Islet precursor cell (in vitro differentiated cells): Measurements from ENCODE around the gene EPHB6.

Source experiments
- DNase-seq: peaks from one replicate; pipeline ENCODE4 v3.0.0-alpha.2; 2018

Gene EPHB6

DNA sequence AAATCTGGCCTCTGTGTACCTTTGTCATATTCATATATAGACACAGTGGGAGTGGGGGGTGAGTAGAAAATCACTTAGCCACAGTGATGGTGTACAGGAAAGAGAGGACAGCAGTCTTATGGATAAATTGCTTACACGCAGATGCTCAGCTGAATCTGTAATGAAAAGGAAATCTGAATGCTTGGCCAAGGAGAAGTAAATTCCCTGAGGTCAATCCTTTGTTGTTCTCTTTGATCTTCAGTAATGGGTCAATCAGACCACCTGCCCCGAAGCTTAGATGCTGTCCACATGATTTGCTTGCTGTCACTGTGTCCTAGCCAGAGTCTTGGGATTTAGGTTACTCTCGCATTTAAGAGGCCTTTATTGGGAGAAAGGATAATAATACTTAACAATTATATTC lies 18.4 kb upstream of the EPHB6 start:
- no peak for DNase-seq

DNA sequence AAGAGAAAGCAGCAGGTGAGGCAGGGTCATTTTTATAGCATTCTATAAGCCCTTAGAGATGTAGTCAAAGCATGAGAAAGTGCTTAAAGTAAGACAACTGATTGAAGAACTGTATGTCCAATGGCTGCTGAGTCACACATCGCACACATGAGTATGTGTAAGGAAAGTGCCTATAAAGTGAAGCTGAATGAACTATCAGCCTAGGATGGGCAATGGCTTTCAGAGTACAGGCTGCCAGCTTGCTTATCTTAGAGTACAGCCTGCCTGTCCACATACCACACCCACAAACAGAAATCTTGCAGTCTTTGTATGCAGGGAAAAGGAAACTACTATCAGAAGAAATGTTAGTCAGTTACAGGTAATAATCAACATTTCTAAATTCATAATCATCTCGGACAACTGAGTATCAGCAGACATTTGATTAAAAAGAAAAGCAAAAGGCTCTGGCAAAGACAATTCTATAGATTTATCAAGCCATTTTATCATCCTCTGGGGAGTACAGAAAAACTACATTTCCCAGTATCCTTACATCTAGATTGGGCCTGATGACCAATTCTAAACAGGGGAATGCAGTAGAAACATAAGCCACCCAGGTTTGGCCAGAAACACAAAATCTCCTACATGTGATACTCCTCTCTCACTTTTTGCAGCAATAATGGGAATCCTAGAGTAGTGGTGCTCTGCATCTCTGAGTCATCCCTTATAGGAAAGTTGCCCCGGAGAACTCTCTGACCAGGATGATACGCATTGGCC lies 16.2 kb upstream of the EPHB6 start:
- no peak for DNase-seq

DNA sequence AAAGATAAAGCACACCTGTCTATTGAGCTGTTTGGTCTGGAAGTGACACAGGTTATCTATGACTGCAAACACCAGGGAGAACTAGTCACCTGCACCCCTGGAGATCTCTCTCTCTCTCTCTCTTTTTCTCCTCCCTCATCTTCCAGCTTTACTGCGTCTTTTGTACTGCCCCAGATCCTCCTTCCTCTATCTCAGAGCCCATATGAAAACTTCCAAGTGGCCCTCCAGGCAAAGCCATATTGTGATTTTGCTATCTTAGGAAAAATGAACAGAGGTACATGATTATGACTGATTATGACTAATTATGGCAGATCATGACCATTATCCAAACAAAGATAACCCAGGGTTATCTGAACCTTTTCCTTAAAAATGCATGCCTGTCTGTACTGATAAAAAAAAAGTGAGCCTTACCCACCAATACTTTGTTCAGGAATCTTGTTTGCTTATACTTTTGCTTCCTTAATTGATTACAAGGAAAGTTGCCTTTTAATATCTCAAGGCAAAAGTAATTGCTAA lies 12.6 kb upstream of the EPHB6 start:
- DNase-seq: no peak

DNA sequence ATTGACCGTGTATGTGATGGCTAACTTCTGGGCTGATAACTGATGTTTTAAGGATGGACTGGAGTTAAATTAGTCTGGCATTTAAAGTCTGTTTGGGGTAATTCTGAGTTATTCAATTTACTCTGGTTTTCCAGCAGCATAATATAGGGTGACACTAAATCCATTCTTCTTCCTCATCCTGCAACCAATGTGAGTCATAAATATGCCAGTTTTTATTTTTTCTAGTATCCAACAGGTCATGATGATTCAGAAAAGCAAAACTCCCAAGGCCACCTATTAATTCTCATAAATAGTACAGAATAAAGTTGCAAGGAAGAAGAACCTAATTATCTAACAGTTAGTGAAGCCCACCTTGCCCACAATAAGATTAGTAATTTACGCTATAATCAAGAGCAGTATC lies 7.5 kb upstream of the EPHB6 start:
- no peak for DNase-seq

DNA sequence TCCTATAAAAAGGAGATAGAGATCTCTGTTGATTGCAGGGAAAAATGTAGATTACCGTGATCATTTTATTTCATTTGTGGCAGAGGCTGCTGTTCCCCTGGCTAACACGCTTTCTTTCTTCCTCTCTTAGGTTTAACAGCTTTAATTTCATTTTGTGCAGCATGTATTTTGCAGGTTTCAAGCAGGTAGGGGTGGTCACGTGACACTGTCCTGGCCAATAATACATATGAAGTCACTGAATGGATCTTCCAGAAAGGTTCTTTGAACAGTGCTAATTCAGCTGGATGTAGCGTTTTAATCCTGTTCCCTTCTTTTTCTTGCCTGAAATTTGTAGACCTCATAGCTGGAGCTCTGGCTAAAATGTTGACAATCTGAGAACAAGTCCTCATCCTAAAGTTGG lies 3.6 kb upstream of the EPHB6 start:
- DNase-seq: no peak

- DNase-seq: no peak
These were observed 3.0 kb upstream of the EPHB6 start for GRCh38 chr7:142851919-142852318.

- DNase-seq: peak; percentile 91
These were observed 1.0 kb upstream of the EPHB6 start for GRCh38 chr7:142853739-142854371.

GRCh38 chr7:142855114-142855743 lies 353 bp downstream of the EPHB6 start:
- DNase-seq: no peak

GRCh38 chr7:142855756-142856564 lies 1.1 kb downstream of the EPHB6 start:
- no peak for DNase-seq

DNA sequence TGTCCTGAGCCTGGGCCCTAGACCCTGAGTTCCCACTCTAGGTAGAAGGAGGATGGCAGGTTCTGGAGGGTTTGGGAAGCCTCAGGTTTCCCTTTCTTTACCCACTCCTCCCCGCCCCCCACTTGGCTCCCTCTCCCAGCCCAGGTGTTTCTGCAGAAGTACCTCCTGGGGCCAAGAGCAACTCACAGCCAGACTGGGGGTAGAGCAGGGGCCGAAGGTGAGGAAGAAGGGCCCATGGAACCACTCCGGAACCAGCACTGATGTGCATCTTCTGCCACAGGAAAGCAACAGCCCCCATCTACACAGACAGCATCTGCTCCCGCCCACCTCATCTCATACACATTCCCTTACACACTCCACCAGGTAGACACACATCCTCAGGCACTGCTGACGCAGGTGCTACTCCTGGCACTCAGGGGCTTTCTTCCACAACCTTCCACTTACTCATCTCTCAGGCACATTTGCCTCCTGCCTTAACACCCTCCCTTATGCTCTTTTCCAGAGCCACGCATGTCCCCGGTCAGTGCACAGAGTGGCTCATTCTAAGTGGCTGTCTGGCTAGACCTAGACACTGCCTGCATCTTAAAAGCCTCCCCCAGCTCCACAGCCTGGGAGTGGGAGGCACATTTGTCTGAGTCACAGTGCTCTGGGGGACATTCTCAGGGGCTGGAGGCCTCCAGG lies 1.8 kb downstream of the EPHB6 start:
- DNase-seq: peak; percentile 93

GRCh38 chr7:142857625-142858024 lies 2.7 kb downstream of the EPHB6 start:
- no peak for DNase-seq

DNA sequence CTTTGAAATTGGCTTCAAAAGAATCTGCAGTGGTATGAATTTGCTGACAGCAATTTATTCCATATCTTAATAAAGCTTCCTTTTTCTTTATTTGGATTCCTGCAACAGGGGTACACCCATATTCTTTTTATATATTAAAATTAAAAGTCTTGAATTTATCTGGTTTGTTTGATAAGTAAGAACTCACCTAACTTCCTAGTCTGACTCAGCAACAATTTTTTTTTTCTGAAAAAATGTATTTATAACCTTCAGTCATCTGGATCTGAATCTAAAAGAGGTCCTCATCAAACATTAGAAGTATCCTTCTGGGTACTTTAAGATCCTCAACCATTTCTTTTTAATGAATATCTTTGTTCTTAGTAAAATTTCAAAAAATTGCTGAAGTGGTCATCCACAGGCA lies 4.5 kb downstream of the EPHB6 start:
- DNase-seq: no peak

- no peak for DNase-seq
These were observed 5.0 kb downstream of the EPHB6 start for GRCh38 chr7:142859829-142860228.

- no peak for DNase-seq
These were observed 6.1 kb downstream of the EPHB6 start for GRCh38 chr7:142860968-142861367.

- no peak for DNase-seq
These were observed 7.5 kb downstream of the EPHB6 start for GRCh38 chr7:142862351-142862750.

DNA sequence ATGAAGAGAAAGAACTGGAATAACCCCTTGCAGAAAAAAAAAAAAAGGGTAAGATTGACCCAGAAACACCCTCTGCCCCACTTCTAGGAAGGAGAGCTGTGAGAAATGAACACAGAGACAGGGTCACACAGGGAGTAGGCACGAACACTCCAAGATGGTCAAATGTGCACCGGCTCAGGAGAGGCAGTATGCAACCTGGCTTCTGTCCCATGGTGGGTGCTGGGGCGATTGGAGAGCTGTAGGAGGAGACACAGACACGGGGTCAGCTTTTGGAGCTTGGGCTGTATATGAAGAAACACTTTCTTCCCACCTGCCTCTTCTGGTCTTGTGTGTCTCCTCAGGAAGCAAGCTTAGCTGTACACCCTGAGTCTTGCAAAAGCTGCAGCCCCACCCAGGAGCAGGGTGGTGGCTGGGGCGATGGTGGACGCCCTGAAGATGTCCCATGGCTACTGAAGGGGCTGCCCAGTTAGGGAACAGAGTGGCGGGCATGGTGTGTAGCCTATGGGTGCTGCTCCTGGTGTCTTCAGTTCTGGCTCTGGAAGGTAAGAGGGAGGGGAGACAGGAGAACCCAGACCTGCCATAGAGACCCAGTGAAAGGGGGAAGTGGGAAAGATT lies 8.0 kb downstream of the EPHB6 start:
- no peak for DNase-seq

- DNase-seq: no peak
These were observed 9.2 kb downstream of the EPHB6 start for GRCh38 chr7:142863891-142864685.

DNA sequence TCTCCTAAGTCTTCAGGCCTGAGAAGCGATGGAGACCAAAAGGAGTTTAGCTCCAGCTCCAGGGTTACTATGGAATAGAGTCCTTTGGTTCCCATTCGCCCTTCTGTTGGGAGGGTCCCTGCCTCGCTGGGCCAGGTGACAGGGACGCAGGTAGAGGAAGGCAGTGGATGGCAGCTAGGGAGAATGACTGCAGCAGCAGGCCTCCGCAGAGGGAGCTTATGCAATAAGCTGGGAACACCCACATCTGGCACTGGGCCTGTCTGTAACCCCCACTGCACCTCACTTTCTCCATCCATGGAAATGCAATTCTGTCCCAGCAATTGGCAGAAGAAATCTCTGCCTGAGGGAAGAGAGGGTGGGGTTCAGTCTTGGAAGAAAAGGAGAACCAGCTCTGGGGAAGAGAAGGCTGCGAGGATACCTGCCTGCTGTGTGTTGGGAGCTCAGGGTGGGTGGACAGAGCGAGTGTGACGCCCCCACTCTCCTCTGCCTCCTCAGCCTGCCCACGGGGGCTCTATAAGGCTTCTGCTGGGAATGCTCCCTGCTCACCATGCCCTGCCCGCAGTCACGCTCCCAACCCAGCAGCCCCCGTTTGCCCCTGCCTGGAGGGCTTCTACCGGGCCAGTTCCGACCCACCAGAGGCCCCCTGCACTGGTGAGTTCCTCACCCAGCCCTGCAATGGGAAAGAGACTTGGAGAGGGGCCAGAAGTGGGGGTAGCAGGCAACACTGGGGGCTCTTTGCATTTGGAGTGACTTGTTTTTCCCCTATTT lies 10.3 kb downstream of the EPHB6 start:
- DNase-seq: no peak

- DNase-seq: peak; percentile 43
These were observed 10.9 kb downstream of the EPHB6 start for GRCh38 chr7:142865766-142866165.

DNA sequence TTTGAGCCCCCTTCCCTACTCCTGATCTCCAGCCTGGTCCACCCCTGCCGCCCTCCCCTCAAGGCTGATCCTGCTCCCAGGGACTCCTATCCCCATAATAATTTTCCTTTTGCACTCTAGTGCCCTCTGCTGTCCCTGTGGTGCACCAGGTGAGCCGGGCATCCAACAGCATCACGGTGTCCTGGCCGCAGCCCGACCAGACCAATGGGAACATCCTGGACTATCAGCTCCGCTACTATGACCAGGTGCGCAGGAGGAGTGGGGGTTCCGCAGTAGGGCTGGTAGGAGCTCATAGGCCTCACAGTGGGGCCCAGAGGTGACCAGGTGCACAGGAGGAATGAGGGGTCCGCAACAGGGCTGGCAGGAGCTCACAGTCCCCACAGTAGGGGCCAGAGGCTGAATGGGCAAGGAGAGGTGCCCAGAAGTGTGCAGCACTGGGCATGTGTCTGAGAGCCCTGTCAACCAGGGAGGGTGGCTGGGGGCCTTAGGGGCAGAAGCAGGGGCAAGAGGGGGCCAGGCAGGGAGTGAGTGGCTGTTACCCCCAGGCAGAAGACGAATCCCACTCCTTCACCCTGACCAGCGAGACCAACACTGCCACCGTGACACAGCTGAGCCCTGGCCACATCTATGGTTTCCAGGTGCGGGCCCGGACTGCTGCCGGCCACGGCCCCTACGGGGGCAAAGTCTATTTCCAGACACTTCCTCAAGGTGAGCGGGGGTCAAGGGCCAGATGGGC lies 11.7 kb downstream of the EPHB6 start:
- DNase-seq: peak; percentile 74
